HG03521 (cell line): ENCODE results near the gene EXOC6B.
"Not testable (repeated sequence)": the region's sequence is repeated elsewhere in the genome, so short reads cannot be mapped to it uniquely, and the experiment has no call there.

ENCODE experiments used
- ATAC-seq: cut with Tn5 transposase; IDR thresholded peaks from one replicate; pipeline ENCODE4 v1.9.1; 2021; ENCODE audit warnings: mild to moderate bottlenecking, moderate library complexity; ENCODE audit not compliant: unreplicated experiment

Gene EXOC6B

GRCh38 chr2:72619626-72620025, 206.2 kb downstream of the EXOC6B start:
- no peak for ATAC-seq

- no peak for ATAC-seq
These were observed 211.9 kb downstream of the EXOC6B start for GRCh38 chr2:72613931-72614330.

- no peak for ATAC-seq
These were observed 213.1 kb downstream of the EXOC6B start for GRCh38 chr2:72612614-72613160.

GRCh38 chr2:72607189-72607588, 218.6 kb downstream of the EXOC6B start:
- ATAC-seq: no peak

- no peak for ATAC-seq
These were observed 219.9 kb downstream of the EXOC6B start for GRCh38 chr2:72605836-72606442.

- ATAC-seq: no peak
These were observed 221.4 kb downstream of the EXOC6B start for GRCh38 chr2:72604468-72604867.

GRCh38 chr2:72603481-72603880, 222.4 kb downstream of the EXOC6B start:
- no peak for ATAC-seq

- no peak for ATAC-seq
These were observed 223.1 kb downstream of the EXOC6B start for GRCh38 chr2:72602711-72603110.

- no peak for ATAC-seq
These were observed 223.7 kb downstream of the EXOC6B start for GRCh38 chr2:72602095-72602494.

GRCh38 chr2:72583836-72584235, 242.0 kb downstream of the EXOC6B start:
- ATAC-seq: not testable (repeated sequence)

GRCh38 chr2:72583376-72583775, 242.5 kb downstream of the EXOC6B start:
- no peak for ATAC-seq

- no peak for ATAC-seq
These were observed 244.2 kb downstream of the EXOC6B start for GRCh38 chr2:72581560-72582181.

GRCh38 chr2:72579591-72580180, 246.1 kb downstream of the EXOC6B start:
- no peak for ATAC-seq

- ATAC-seq: no peak
These were observed 249.0 kb downstream of the EXOC6B start for GRCh38 chr2:72576861-72577260.

- ATAC-seq: no peak
These were observed 249.4 kb downstream of the EXOC6B start for GRCh38 chr2:72576459-72576858.

- ATAC-seq: no peak
These were observed 250.9 kb downstream of the EXOC6B start for GRCh38 chr2:72574886-72575285.

GRCh38 chr2:72573232-72573631, 252.6 kb downstream of the EXOC6B start:
- ATAC-seq: no peak

GRCh38 chr2:72572501-72572900, 253.3 kb downstream of the EXOC6B start:
- ATAC-seq: no peak

- no peak for ATAC-seq
These were observed 255.4 kb downstream of the EXOC6B start for GRCh38 chr2:72570413-72570812.

GRCh38 chr2:72562451-72563153, 263.2 kb downstream of the EXOC6B start:
- ATAC-seq: no peak

- no peak for ATAC-seq
These were observed 264.1 kb downstream of the EXOC6B start for GRCh38 chr2:72561621-72562318.
